MM.1S (cell line): ENCODE measurements around the gene JPH4.

ENCODE experiments used
- DNase-seq: peaks from one replicate; pipeline ENCODE4 v3.0.0-alpha.2; 2015
- H2AFZ ChIP-seq: fragments of 300-600 bp; sonication (generic); 2 replicates; pipeline ENCODE4 v1.6.0; 2016; ENCODE audit warnings: antibody characterized with exemption, low read length
- H3F3A ChIP-seq: fragments of 300-600 bp; sonication (generic); 2 replicates; pipeline ENCODE4 v1.6.1; 2016; ENCODE audit warnings: mild to moderate bottlenecking, antibody characterized with exemption, low read length, moderate library complexity, mixed read lengths; ENCODE audit not compliant: insufficient read depth
- H3K27ac ChIP-seq: fragments of 300-600 bp; sonication (generic); 2 replicates; pipeline ENCODE4 v1.5.1; 2016; ENCODE audit warnings: mild to moderate bottlenecking, low read length
- H3K27me3 ChIP-seq: fragments of 300-600 bp; sonication (generic); replicated peaks from 2 replicates; pipeline ENCODE4 v1.6.0; 2016; ENCODE audit warnings: low read length; ENCODE audit not compliant: insufficient read depth
- H3K36me3 ChIP-seq: fragments of 300-600 bp; sonication (generic); replicated peaks from 2 replicates; pipeline ENCODE4 v1.6.1; 2016; ENCODE audit warnings: mild to moderate bottlenecking, low read length, mixed read lengths; ENCODE audit not compliant: insufficient read depth
- H3K4me1 ChIP-seq: fragments of 300-600 bp; sonication (generic); 2 replicates; pipeline ENCODE4 v1.6.1; 2016; ENCODE audit warnings: low read length, mixed read lengths
- H3K4me2 ChIP-seq: fragments of 300-600 bp; sonication (generic); 2 replicates; pipeline ENCODE4 v1.6.0; 2016; ENCODE audit warnings: low read depth, low read length
- H3K4me3 ChIP-seq: fragments of 300-600 bp; sonication (generic); 2 replicates; pipeline ENCODE4 v1.5.1; 2016; ENCODE audit warnings: low read length, mixed read lengths
- H3K79me2 ChIP-seq: fragments of 300-600 bp; sonication (generic); 2 replicates; pipeline ENCODE4 v1.6.1; 2016; ENCODE audit warnings: mixed run types, low read length, mixed read lengths
- H3K9ac ChIP-seq: fragments of 300-600 bp; sonication (generic); 2 replicates; pipeline ENCODE4 v1.6.1; 2016; ENCODE audit warnings: low read length, mixed read lengths
- H3K9me2 ChIP-seq: fragments of 300-600 bp; sonication (generic); replicated peaks from 2 replicates; pipeline ENCODE4 v1.6.1; 2016; ENCODE audit warnings: mild to moderate bottlenecking, low read length, mixed read lengths; ENCODE audit not compliant: insufficient read depth
- H3K9me3 ChIP-seq: fragments of 300-600 bp; sonication (generic); replicated peaks from 2 replicates; pipeline ENCODE4 v1.6.1; 2016; ENCODE audit warnings: mild to moderate bottlenecking, low read length, mixed read lengths; ENCODE audit not compliant: insufficient read depth
- H4K20me1 ChIP-seq: fragments of 300-600 bp; sonication (generic); 2 replicates; pipeline ENCODE4 v1.6.1; 2016; ENCODE audit warnings: mild to moderate bottlenecking, low read length, moderate library complexity, mixed read lengths; ENCODE audit not compliant: insufficient read depth
- EZH2 ChIP-seq: fragments of 300-600 bp; sonication (generic); optimal IDR thresholded peaks from 2 replicates; pipeline ENCODE3; 2017; ENCODE audit warnings: low read depth, mild to moderate bottlenecking, antibody characterized with exemption, low read length, mixed read lengths
- EZH2phosphoT487 ChIP-seq: fragments of 300-600 bp; sonication (generic); IDR thresholded peaks from 2 replicates; pipeline ENCODE4 v1.6.1; 2018; ENCODE audit warnings: antibody characterized with exemption, low read length
- TF ChIP-seq, protein P1 (sequence below): fragments of 300-600 bp; sonication (generic); IDR thresholded peaks from 2 replicates; pipeline ENCODE4 v1.5.1; 2016; ENCODE audit warnings: antibody characterized with exemption, low read length, mixed read lengths

Gene JPH4

DNA sequence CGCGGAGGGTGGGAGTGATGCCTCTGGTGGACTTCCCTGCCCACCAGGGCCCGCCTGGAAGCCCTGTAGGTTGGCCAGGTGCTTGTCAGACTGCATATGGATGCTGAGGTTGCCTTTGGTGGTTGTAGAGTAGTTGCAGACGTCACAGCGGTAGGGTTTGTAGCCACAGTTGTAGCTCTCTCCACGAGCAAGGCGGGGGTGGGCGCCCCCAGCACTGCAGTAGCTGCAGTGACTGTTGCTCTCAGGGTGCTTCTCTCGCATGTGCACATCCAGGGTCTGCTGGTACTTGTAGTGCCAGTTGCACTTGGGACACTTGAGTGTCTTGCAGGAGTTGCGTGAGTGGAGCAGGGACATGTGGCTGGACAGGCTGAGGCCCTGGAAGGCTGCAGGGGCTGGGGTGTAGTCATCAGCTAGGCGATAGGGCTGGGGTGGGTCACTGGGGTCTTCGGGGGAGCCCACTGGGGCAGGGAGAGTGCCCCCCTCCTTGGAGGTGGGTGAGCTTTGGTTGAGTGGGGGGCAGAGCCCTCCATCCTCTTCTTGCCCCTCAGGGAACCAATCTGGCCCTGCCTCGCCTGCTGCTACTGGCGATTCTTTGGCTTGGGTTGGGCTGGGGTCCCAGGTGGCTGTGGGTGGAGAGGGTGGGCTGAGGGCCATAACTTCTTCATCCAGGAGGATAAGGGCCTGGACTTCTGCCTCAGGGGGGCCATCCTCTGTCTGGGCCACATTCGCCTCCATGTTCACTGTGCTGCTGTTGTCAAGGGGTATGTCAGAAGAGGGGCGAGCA lies 44.7 kb downstream of the JPH4 start:
- H2AFZ ChIP-seq = no peak overlapping the region
- TF ChIP-seq, protein P1, sequence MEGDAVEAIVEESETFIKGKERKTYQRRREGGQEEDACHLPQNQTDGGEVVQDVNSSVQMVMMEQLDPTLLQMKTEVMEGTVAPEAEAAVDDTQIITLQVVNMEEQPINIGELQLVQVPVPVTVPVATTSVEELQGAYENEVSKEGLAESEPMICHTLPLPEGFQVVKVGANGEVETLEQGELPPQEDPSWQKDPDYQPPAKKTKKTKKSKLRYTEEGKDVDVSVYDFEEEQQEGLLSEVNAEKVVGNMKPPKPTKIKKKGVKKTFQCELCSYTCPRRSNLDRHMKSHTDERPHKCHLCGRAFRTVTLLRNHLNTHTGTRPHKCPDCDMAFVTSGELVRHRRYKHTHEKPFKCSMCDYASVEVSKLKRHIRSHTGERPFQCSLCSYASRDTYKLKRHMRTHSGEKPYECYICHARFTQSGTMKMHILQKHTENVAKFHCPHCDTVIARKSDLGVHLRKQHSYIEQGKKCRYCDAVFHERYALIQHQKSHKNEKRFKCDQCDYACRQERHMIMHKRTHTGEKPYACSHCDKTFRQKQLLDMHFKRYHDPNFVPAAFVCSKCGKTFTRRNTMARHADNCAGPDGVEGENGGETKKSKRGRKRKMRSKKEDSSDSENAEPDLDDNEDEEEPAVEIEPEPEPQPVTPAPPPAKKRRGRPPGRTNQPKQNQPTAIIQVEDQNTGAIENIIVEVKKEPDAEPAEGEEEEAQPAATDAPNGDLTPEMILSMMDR = no peak
- TF ChIP-seq EZH2phosphoT487 = no peak
- no peak for TF ChIP-seq EZH2
- no peaks in the 10 kb centered on the region for H3K9me2 ChIP-seq
- H3K4me2 ChIP-seq = no peak overlapping the region
- no peaks in the 10 kb centered on the region for H3K36me3 ChIP-seq
- H3K27ac ChIP-seq = no peak overlapping the region
- H3K9ac ChIP-seq = no peak overlapping the region
- H3F3A ChIP-seq = no peaks in the 10 kb centered on the region
- no peaks in the 10 kb centered on the region for H4K20me1 ChIP-seq
- no peaks in the 10 kb centered on the region for H3K9me3 ChIP-seq
- no peak overlapping the region for H3K4me3 ChIP-seq
- no peak for DNase-seq
- no peaks in the 10 kb centered on the region for H3K27me3 ChIP-seq
- no peaks in the 10 kb centered on the region for H3K79me2 ChIP-seq
- no peaks in the 10 kb centered on the region for H3K4me1 ChIP-seq

DNA sequence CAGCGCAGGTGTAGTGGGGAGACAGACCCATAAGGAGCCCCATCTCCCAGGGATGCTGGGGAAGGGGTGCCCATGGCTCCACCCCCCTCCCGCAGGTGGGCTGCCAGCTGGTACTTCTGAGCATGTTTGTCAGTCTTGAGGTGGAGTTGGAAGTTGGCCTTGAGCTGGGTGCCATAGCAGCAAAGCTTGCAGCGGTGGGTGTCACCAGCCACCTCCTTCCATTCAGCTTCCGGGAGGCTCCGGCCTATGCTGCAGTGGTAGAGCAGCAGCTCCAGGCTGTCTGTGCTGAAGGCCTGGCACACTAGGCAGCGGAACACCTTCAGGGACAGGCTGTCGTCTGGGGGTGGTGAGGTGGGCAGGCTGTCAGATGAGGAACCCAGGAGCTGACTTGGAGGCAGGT lies 45.9 kb downstream of the JPH4 start:
- H3K9me2 ChIP-seq = no peaks in the 10 kb centered on the region
- H3K9me3 ChIP-seq = no peaks in the 10 kb centered on the region
- H3K9ac ChIP-seq = no peak overlapping the region
- H3K27me3 ChIP-seq = no peaks in the 10 kb centered on the region
- H3K4me1 ChIP-seq = no peaks in the 10 kb centered on the region
- no peaks in the 10 kb centered on the region for H4K20me1 ChIP-seq
- no peak for TF ChIP-seq EZH2phosphoT487
- no peak for DNase-seq
- no peak overlapping the region for H3K4me2 ChIP-seq
- H3K79me2 ChIP-seq = no peaks in the 10 kb centered on the region
- no peak overlapping the region for H3K4me3 ChIP-seq
- H3K27ac ChIP-seq = no peak overlapping the region
- no peaks in the 10 kb centered on the region for H3F3A ChIP-seq
- H3K36me3 ChIP-seq = no peaks in the 10 kb centered on the region
- H2AFZ ChIP-seq = no peak overlapping the region

DNA sequence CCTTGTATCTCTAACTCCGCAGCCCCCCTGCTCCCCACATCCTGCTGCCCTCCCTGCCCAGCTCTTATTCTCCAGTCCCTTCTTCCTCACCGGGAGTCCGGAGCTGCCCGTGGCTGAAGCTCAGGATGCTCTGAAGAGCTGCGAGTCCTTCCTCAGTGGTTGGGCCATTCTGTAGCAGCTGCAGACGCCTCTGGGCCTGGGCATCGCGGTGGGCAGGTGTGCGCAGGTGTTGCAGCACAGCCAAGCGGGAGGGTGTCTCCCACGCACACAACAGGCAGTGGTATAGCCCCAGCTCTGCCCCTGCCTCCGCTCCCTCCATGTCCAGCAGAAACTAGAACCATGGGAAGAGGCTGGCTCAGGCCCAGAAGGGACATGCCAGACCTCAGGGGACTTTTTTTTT lies 47.2 kb downstream of the JPH4 start:
- no peaks in the 10 kb centered on the region for H4K20me1 ChIP-seq
- no peak overlapping the region for H2AFZ ChIP-seq
- no peak overlapping the region for H3K4me2 ChIP-seq
- H3K9me3 ChIP-seq = no peaks in the 10 kb centered on the region
- H3K27ac ChIP-seq = no peak overlapping the region
- no peak overlapping the region for H3K4me3 ChIP-seq
- H3F3A ChIP-seq = no peaks in the 10 kb centered on the region
- no peak for TF ChIP-seq EZH2
- TF ChIP-seq, protein P1 = no peak
- TF ChIP-seq EZH2phosphoT487 = no peak
- H3K36me3 ChIP-seq = no peaks in the 10 kb centered on the region
- H3K9ac ChIP-seq = no peak overlapping the region
- no peak for DNase-seq
- no peaks in the 10 kb centered on the region for H3K27me3 ChIP-seq
- H3K4me1 ChIP-seq = no peaks in the 10 kb centered on the region
- no peaks in the 10 kb centered on the region for H3K79me2 ChIP-seq
- no peaks in the 10 kb centered on the region for H3K9me2 ChIP-seq

DNA sequence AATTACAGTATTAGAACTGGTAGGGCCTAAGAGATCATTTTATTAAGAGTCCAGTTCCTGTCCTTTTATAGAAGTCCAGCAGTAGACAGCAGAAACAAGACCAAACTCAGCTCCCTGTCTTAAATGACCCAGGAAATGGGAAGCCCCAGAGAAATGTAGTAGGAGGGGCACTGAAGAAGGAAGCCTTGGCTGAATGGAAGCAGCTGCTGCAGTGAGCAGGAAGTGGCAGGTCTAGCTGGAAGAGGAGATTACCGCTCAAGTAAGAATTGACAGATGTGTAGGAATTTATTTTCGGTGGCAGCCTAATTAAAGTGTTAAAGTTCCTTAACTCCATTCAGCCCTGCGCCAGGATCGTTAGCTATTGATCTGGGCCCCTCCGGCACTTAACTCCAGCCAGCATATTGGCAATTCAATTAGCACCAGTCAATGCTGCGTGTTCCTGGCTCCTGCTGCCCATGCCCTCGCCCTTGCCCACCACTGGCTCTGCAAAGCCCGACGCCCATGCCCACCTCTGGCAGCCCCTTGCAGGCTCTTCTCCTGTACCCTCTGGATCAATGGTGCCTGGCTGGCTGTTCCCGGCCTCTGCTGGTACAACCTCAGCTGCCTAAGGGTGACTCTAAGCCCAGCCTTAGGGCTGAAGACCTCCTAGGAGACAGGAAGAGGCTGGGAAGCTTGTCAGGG lies 48.1 kb downstream of the JPH4 start:
- H3K9me2 ChIP-seq = no peaks in the 10 kb centered on the region
- no peak overlapping the region for H3K4me3 ChIP-seq
- H3F3A ChIP-seq = no peaks in the 10 kb centered on the region
- no peaks in the 10 kb centered on the region for H3K4me1 ChIP-seq
- H3K27ac ChIP-seq = no peak overlapping the region
- no peaks in the 10 kb centered on the region for H3K36me3 ChIP-seq
- no peaks in the 10 kb centered on the region for H3K27me3 ChIP-seq
- no peak for TF ChIP-seq EZH2phosphoT487
- no peak for TF ChIP-seq EZH2
- TF ChIP-seq, protein P1 = no peak
- no peaks in the 10 kb centered on the region for H4K20me1 ChIP-seq
- DNase-seq = no peak
- H2AFZ ChIP-seq = no peak overlapping the region
- no peak overlapping the region for H3K9ac ChIP-seq
- H3K9me3 ChIP-seq = no peaks in the 10 kb centered on the region
- H3K79me2 ChIP-seq = no peaks in the 10 kb centered on the region
- H3K4me2 ChIP-seq = no peak overlapping the region
